Calu3 (cell line): ENCODE results near the gene PLCXD3. TPM values are rescaled to one million over a fixed set of nuclear protein-coding genes. Genes with fewer than 3 reads are reported as not detected.

ENCODE experiments used
- BruUV-seq: library from RNA; stranded (reverse); fragments of 400-500 nt; replicated peaks from 2 replicates; lab custom pipeline; 2021; lab: Mats Ljungman, UMichigan
- CTCF ChIA-PET: fragments of 300-600 bp; sonication (Branson Sonifier 250); formaldehyde crosslinking; loops from one replicate; lab custom pipeline; 2022; ENCODE audit warnings: antibody characterized with exemption; lab: Charles Lee
- DNase-seq: peaks from one replicate; pipeline ENCODE4 v3.0.0; 2022
- H3K27ac Mint-ChIP-seq: one replicate; pipeline ENCODE4 v1.8.0; 2022; ENCODE audit warnings: mixed read lengths; ENCODE audit not compliant: unreplicated experiment
- H3K27me3 Mint-ChIP-seq: one replicate; pipeline ENCODE4 v1.8.0; 2022; ENCODE audit warnings: mixed read lengths; ENCODE audit not compliant: unreplicated experiment
- H3K36me3 Mint-ChIP-seq: one replicate; pipeline ENCODE4 v1.8.0; 2022; ENCODE audit warnings: mild to moderate bottlenecking, moderate library complexity, mixed read lengths; ENCODE audit not compliant: insufficient read depth, unreplicated experiment
- H3K4me1 Mint-ChIP-seq: one replicate; pipeline ENCODE4 v1.8.0; 2022; ENCODE audit warnings: mild to moderate bottlenecking, low read depth, mixed read lengths; ENCODE audit not compliant: unreplicated experiment
- H3K4me3 Mint-ChIP-seq: one replicate; pipeline ENCODE4 v1.8.0; 2022; ENCODE audit warnings: mild to moderate bottlenecking, low read depth, moderate library complexity, mixed read lengths; ENCODE audit not compliant: unreplicated experiment
- H3K9me3 Mint-ChIP-seq: one replicate; pipeline ENCODE4 v1.8.0; 2022; ENCODE audit warnings: low read depth, mixed read lengths; ENCODE audit not compliant: unreplicated experiment
- intact Hi-C: fragments of 100-400 bp; cut with micrococcal nuclease; formaldehyde crosslinking; loops from one replicate; pipeline ENCODE4 v1.10.0; 2022; ENCODE audit not compliant: unreplicated experiment
- total RNA-seq: library from RNA; stranded (reverse); gene quantifications from 2 replicates; pipeline ENCODE4 v1.2.3, GENCODE V29; 2022
- TF ChIP-seq, protein P1 (sequence below): fragments of 200-600 bp; IDR thresholded peaks from one replicate; pipeline ENCODE4 v1.8.0; 2022; ENCODE audit warnings: antibody characterized with exemption; ENCODE audit not compliant: unreplicated experiment

Gene PLCXD3
- total RNA-seq, 1 experiment from 2014 or later: not detected

DNA sequence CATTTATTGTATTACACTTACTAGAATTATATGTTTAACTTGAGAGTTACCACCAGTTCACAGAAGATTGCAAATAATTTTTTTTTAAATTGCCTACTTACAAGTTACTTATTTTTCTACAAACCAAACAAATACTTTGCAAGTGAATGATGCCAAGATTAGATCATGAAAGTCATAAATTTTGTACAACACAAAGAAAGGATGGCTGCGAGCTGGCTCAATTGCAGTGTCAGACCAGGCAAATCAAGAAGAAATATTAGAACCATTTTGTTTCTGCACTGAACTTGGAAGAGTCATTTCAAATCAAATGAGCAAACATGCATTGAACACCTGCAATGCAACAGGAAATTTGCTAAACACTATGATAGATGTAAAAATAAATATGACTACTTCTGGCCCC, 97.3 kb downstream of the PLCXD3 start:
- H3K36me3 Mint-ChIP-seq: no peaks in the 10 kb centered on the region
- no TSS peak for BruUV-seq
- CTCF ChIA-PET: no interaction called here
- no peak overlapping the region for H3K27ac Mint-ChIP-seq
- no peaks in the 10 kb centered on the region for H3K4me1 Mint-ChIP-seq
- H3K9me3 Mint-ChIP-seq: no peaks in the 10 kb centered on the region
- intact Hi-C loops: no loop called here
- no peak for DNase-seq
- no peak overlapping the region for H3K4me3 Mint-ChIP-seq
- no peaks in the 10 kb centered on the region for H3K27me3 Mint-ChIP-seq
- TF ChIP-seq, protein P1, sequence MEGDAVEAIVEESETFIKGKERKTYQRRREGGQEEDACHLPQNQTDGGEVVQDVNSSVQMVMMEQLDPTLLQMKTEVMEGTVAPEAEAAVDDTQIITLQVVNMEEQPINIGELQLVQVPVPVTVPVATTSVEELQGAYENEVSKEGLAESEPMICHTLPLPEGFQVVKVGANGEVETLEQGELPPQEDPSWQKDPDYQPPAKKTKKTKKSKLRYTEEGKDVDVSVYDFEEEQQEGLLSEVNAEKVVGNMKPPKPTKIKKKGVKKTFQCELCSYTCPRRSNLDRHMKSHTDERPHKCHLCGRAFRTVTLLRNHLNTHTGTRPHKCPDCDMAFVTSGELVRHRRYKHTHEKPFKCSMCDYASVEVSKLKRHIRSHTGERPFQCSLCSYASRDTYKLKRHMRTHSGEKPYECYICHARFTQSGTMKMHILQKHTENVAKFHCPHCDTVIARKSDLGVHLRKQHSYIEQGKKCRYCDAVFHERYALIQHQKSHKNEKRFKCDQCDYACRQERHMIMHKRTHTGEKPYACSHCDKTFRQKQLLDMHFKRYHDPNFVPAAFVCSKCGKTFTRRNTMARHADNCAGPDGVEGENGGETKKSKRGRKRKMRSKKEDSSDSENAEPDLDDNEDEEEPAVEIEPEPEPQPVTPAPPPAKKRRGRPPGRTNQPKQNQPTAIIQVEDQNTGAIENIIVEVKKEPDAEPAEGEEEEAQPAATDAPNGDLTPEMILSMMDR: no peak

DNA sequence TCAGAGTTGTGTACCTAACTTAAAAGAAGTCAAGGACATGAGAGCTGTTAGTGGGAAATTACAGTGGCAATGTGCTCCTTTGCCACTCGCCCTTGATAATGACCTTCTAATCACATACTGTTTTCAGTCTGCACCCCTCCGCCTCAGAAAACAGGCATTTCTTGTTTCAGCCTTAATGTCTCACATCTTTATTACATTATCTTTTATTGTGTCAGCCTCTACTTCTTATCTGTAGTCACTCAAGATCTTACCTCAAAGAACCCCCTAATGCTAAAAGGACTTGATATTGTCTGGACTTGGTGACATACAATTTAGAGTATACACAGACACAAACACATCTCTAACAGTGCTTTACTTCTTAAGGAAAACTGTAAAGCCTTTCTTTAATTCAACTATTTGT, 97.9 kb downstream of the PLCXD3 start:
- Mint-ChIP-seq H3K4me3 (no peak overlapping the region), H3K9me3 (no peaks in the 10 kb centered on the region), H3K4me1 (no peaks in the 10 kb centered on the region), H3K27me3 (no peaks in the 10 kb centered on the region), H3K27ac (no peak overlapping the region), H3K36me3 (no peaks in the 10 kb centered on the region)
- intact Hi-C loops: no loop called here
- BruUV-seq: no TSS peak
- CTCF ChIA-PET: no interaction called here
- DNase-seq: no peak
- TF ChIP-seq, protein P1: no peak

DNA sequence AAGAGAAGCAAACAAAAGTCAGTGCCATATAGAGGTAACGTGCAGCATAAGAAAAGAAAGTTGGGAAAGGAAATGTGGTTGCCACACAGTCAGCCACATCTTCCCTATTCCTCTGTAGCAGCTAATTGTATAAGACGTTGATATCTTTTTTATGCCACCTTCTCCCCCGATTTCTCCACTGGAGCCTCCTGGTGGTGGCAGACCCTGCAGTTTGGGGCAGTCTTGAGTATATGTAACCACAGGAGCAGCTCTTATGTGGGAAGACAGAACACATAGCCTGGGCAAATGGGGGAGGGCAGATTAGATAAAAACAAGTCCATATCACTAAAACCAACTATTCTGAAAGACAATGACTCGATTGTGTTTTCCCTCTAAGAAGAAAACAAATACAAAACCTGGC, 99.7 kb downstream of the PLCXD3 start:
- H3K27me3 Mint-ChIP-seq: no peaks in the 10 kb centered on the region
- no TSS peak for BruUV-seq
- TF ChIP-seq, protein P1: no peak
- CTCF ChIA-PET: interaction anchor here (0.5 kb wide), 1 partner anchor 465 kb away, joined by 3 read pairs; no protein-coding TSS in a partner anchor
- intact Hi-C loops: no loop called here
- H3K4me1 Mint-ChIP-seq: peaks cover 10% of the 10 kb centered on the region
- no peaks in the 10 kb centered on the region for H3K9me3 Mint-ChIP-seq
- H3K4me3 Mint-ChIP-seq: no peak overlapping the region
- no peaks in the 10 kb centered on the region for H3K36me3 Mint-ChIP-seq
- no peak for DNase-seq
- no peak overlapping the region for H3K27ac Mint-ChIP-seq

DNA sequence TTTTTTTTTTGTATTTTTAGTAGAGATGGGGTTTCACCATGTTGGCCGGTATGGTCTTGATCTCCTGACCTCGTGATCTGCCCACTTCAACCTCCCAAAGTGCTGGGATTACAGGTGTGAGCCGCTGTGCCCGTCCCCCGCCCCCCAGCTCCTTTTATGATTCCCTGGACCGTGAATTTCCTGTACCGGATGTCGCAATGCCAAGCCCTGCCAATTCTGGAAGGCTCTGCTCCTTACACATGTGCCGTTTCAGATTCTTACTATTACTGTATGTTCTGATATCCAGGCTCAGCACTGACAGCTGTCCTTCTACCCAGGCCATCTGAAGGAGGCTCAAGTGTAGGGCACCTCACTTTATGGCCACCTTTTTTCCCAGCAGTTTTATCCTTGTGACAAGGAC, 100.1 kb downstream of the PLCXD3 start:
- H3K9me3 Mint-ChIP-seq: no peaks in the 10 kb centered on the region
- no peak overlapping the region for H3K4me3 Mint-ChIP-seq
- intact Hi-C loops: no loop called here
- H3K27ac Mint-ChIP-seq: no peak overlapping the region
- DNase-seq: no peak
- peaks cover 10% of the 10 kb centered on the region for H3K4me1 Mint-ChIP-seq
- no TSS peak for BruUV-seq
- H3K36me3 Mint-ChIP-seq: no peaks in the 10 kb centered on the region
- CTCF ChIA-PET: no interaction called here
- TF ChIP-seq, protein P1: no peak
- H3K27me3 Mint-ChIP-seq: no peaks in the 10 kb centered on the region
